RPMI8226 (cell line): ENCODE measurements around the gene ABHD6.
"Not testable (repeated sequence)": the region's sequence is repeated elsewhere in the genome, so short reads cannot be mapped to it uniquely, and the experiment has no call there.

Experiments used
- DNase-seq: peaks from one replicate; pipeline ENCODE4 v3.0.0-alpha.2; 2015

The ABHD6 gene

GRCh38 chr3:58243976-58244585 is 6.5 kb downstream of the ABHD6 start:
- DNase-seq: no peak

DNA sequence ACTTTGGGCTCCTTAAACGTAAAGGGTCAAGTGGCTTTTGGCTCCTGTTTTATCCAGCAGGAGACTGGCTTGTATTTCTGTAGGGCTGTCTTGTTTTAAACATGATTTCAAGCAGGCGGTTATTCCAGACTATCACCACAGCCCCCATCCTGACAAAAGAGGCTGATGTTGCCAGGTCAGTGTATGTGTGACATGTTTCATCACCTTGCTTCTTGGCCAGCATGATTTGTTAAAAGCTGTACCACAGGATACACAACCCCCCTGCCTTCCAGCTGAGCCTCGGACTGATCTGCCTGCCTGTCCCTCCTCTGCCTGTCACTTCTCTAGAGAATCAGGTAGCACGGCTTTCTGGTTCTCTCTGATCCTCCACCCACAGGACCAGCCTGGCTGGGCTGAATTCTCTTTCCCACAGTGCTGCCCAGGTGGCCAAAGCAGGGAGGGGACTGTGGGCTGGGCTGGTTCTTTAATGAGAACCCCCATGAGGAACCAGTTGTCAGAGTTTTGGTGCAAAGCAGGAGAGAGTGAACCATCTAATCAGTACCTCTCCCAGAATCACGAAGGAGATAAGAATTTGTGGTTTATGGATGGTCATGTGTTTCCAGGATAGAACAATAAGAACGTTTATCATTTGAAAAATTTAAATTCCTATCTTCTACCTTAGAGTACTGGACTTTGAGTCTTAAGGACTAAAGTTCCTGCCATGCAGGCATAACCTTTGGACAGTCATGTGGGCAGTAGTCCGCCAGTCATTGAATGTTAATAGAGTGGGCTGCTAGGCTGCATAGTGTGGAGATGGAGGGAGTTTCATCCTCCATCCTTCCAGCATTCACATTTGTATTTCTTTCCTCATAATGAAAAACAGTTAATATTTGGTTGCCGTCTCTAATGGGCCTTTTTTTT is 8.8 kb downstream of the ABHD6 start:
- DNase-seq: no peak

- no peak for DNase-seq
Measured at GRCh38 chr3:58249358-58250092, 11.9 kb downstream of the ABHD6 start.

DNA sequence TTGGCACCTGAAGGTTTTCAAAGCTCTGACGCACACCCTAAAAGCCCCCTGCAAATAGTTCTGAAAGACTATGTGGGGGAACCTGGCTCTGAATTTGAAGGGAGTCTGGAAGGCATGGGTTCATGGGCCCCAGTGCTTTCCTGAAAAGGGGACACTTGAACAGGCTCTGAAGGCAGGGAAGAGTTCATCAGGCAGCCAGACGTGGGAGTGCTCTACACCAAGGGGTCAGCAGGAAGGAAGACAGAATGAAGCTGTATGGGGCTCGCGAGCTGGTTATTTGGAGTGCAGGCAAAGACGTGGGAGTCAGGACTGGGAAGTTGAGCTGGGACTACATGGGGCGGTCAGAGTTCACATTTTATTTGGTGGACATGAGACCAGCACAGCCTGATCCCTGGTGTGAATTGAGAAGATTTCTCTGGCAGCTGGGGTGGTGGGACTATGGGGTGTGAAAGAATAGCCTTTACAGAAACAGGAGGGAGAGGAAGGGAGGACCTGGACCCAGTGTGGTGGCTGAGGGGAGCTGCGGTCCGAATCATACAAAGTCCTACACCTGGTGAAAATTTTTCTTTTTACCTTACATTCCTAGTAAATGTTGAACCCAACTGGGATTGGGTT is 12.6 kb downstream of the ABHD6 start:
- DNase-seq: no peak

- DNase-seq: no peak
Measured at GRCh38 chr3:58251631-58252035, 14.0 kb downstream of the ABHD6 start.

DNA sequence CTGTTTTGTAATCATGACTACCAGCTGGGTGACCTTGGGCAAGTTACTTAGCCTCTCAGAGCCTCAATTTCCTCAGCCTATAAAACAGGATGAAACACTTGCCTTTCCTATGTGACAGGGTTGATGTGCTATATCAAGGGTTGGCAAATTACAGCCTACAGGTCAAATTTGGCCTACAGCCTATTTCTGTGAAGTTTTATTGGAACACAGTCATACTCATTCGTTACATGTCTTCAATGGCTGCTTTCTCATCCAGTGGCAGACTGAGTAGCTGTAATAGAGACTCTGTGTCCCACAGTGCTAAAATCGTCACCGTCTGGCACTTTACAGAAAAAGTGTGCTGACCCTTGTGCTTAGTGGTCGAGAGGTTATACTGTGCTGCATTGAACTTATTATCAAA is 16.6 kb downstream of the ABHD6 start:
- no peak for DNase-seq

DNA sequence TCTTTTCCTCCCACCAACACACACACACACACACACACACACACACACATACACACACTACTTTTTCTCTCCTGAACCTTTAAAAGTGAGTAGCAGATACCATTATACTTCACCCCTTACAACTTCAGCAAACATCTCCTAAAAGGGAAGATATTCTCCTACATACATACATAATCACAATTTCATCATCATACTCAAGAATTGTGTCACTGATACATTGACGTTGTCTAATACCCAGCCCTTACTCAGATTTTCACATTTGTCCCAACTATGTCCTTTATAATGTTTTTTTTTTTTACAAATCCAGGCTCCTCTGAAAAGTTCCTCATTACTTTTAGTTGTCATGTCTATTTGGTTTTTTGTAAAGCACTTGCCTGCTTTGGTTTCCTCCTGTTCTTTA is 18.5 kb downstream of the ABHD6 start:
- no peak for DNase-seq

- no peak for DNase-seq
Measured at GRCh38 chr3:58256511-58256910, 18.9 kb downstream of the ABHD6 start.

DNA sequence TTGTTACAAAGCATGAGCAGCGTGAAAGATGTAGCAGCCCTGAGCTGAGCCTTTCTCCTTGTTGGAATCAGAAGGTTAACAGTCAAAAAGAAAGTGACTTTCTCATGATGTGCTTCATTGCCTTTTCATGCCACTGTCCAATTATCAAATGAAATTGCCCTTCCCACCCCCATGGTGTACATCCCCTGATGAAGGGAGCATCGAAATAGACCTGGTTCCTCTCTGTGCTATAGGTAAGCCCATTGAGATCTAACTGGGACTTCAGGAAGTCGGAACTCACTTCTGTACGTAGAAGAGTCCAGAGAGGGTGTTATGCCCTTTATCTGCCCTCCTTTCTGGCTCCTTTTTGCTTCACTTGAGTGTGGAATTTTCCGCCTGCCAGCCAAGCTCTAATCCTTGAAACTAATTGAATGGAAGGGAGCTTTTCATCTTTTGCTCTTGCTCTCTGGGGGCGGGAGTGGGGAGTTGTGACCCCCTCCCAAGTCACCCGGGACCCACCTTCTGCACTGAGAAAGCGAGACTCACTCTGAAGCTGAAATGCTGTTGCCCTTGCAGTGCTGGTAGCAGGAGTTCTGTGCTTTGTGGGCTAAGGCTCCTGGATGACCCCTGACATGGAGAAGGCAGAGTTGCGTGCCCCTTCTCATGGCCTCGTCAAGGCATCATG is 20.9 kb downstream of the ABHD6 start:
- DNase-seq: no peak

GRCh38 chr3:58260261-58260731 is 22.7 kb downstream of the ABHD6 start:
- DNase-seq: no peak

- no peak for DNase-seq
Measured at GRCh38 chr3:58260733-58261132, 23.1 kb downstream of the ABHD6 start.

DNA sequence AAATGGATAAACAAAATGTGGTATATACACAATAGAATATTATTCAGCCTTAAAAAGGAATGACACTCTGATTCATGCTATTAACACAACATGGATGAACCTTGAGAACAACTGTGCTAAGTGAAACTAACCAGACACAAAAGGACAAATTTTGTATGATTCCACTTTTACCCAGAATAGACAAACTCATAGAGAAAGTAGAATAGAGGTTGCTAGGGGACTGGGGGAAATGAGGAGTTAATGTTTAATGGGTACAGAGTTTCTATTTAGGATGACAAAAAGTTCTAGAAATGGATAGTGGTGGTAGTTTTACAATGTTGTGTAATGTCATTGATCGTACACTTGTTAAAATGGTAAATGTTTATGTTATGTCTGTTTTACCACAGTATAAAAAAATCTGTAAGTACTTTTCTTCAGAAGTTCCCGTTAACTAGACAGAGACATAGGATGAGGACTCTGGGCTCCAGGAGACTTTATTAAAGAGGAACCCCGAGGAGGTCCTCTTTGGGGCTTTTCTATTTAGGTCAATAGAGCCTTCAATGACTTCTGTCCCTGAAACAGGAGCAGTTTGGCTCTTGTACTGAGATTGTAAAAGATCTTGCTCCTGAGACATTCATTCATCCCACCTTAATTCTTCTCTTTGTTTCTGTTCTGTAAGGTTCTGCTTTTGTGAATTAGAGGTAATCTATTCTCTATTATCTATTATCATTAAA is 24.5 kb downstream of the ABHD6 start:
- no peak for DNase-seq

DNA sequence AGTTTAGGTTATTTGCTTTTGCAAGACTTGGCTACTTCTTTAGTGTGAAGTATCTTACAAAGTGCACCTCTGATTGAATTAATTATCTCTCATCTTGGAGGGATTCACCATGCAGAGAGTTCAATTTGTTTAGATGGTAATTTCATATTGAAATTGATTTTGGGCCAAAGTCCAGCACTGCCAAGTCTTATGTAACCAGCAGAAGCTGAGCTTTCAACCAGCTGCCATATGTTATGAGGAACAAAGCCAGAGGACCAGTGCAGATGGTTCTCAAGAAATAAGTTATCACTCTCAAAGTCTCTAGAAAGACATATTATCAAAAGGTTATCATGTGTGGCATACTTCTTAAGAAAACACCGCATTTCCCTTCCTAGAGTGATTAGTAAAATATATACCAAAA is 29.0 kb downstream of the ABHD6 start:
- no peak for DNase-seq

GRCh38 chr3:58267543-58267942 is 30.0 kb downstream of the ABHD6 start:
- not testable (repeated sequence) for DNase-seq

DNA sequence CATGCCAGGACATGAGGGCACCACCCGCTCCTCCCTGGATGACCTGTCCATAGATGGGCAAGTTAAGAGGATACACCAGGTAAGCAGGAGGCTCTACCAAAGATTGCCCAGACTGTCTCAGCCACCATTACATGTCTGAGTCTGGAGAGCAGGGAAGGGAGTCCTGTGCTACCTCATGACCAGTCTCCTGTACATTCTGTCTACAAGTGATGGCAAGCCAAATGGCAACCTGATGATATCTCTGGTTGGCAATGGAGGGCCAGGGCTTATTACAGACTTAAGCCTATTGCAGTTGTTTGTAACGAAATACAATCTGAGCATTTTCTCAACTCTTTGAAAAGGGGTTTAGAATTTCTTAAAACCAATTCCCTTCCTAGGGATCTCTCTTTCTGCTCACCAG is 31.8 kb downstream of the ABHD6 start:
- DNase-seq: no peak

DNA sequence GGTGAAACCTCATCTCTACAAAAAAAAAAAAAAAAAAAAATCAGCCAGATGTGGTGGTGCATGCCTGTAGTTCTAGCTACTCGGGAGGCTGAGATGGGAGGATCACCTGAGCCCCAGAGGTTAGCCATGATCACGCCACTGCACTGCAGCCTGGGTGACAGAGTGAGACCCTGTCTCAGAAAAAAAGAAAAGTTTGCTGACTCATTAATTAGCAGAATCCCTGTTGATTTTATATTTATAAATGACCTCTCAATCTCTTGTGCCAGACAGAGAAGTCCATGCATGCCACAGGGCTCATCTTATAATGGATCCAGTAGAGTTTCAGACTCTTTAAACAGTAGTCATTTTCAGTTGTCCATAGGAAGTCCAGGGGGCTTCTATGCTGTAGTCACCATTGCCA is 32.9 kb downstream of the ABHD6 start:
- no peak for DNase-seq

GRCh38 chr3:58271901-58272501 is 34.4 kb downstream of the ABHD6 start:
- DNase-seq: no peak

- no peak for DNase-seq
Measured at GRCh38 chr3:58272891-58273290, 35.3 kb downstream of the ABHD6 start.

GRCh38 chr3:58273362-58273761 is 35.8 kb downstream of the ABHD6 start:
- not testable (repeated sequence) for DNase-seq

DNA sequence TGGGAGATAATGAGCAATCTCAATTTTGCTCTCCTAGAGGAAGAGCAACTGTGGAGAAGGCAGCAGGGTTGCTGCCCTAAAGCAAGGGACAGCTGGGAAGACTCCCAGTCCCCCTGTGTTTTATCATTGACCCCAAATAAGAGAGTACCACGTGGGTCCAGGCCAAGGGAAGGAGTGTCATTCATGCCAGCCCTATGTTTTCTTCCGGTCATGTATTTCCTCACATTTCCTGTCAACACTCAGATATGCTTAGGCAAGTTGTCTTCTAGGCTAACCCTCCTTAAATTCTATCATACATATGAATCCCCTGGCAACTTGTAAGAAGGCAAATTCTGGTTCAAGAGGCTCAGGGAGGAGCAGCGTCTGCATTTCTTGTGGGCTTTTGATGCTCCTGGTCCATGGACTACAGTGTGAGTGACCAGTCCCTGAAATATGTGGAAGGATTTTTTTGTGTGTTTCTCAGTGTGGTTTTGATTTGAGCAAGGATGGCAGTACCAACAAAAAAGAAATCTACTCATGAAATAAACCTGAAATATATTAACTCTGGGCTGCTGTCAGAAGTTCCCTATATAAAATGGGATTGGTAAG is 36.5 kb downstream of the ABHD6 start:
- no peak for DNase-seq

- DNase-seq: no peak
Measured at GRCh38 chr3:58281069-58281468, 43.5 kb downstream of the ABHD6 start.
